Esophagus muscularis mucosa (tissue), 4 donors: ENCODE measurements around the gene PFKFB3. TPM values are rescaled to one million over a fixed set of nuclear protein-coding genes. Genes with fewer than 3 reads are reported as not detected.

Experiments used
- DNase-seq: peaks from one replicate; pipeline ENCODE4 v3.0.0-alpha.2; 2017; ENCODE audit errors: extremely low spot score
- H3K27ac ChIP-seq, 4 donors: fragments of 200-600 bp; sonication (generic); replicated peaks in 1 of 4; 1 replicate in 3 of 4; 2 replicates in 1 of 4; pipeline ENCODE4 v1.5.1; 2016 to 2019; ENCODE audit warnings: mild to moderate bottlenecking in 1 of 4
- H3K27me3 ChIP-seq, 4 donors: fragments of 200-600 bp; sonication (generic); one replicate each; pipeline versions ENCODE4 v1.5.1 to v1.6.0; 2016 to 2019
- H3K36me3 ChIP-seq, 4 donors: fragments of 200-600 bp; sonication (generic); one replicate each; pipeline ENCODE4 v1.5.1; 2016 to 2019
- H3K4me1 ChIP-seq, 4 donors: fragments of 200-600 bp; sonication (generic); one replicate each; pipeline ENCODE4 v1.5.1; 2016 to 2019
- H3K4me3 ChIP-seq, 4 donors: fragments of 200-600 bp; sonication (generic); 1 replicate in 2 of 4; 2 replicates in 2 of 4; pipeline ENCODE4 v1.5.1; 2016 to 2019; ENCODE audit warnings: mild to moderate bottlenecking in 4 of 4, moderate library complexity in 1 of 4
- H3K9me3 ChIP-seq, 4 donors: fragments of 200-600 bp; sonication (generic); 1 replicate in 3 of 4; 2 replicates in 1 of 4; pipeline ENCODE4 v1.5.1; 2016 to 2019
- EP300 ChIP-seq: sonication (generic); formaldehyde crosslinking; IDR thresholded peaks from one replicate; pipeline ENCODE4 v1.6.1; 2017; ENCODE audit warnings: antibody characterized with exemption
- POLR2A ChIP-seq: fragments of 450-650 bp; IDR thresholded peaks from one replicate; pipeline ENCODE4 v1.6.1; 2017; ENCODE audit warnings: antibody characterized with exemption, moderate library complexity, mild to moderate bottlenecking, low read depth
- POLR2AphosphoS5 ChIP-seq, 2 donors: sonication (generic); formaldehyde crosslinking; IDR thresholded peaks; one replicate each; pipeline ENCODE4 v1.6.1; 2017; ENCODE audit warnings: antibody characterized with exemption in 2 of 2
- WGBS: methylation state at CpG from one replicate; pipeline ENCODE4 v1.1.5; 2018; 5-methylcytosine and 5-hydroxymethylcytosine counted together
- intact Hi-C: fragments of 100-400 bp; cut with DNase I; formaldehyde crosslinking; loops from one replicate; pipeline ENCODE4 v1.15.1; 2023
- total RNA-seq, 4 donors: library from RNA; depleted of rRNA; stranded (reverse); fragments of >200 nt; gene quantifications; one replicate each; pipeline versions ENCODE4 v1.1.0 to v1.2.1, GENCODE V29; 2016
- TF ChIP-seq, protein P1 (sequence below), 3 experiments: fragments of 200-600 bp in 2 of 3; fragments of 450-650 bp in 1 of 3; sonication (generic) in 2 of 3; IDR thresholded peaks; one replicate each; pipeline ENCODE4 v1.5.1; 2017 to 2019; ENCODE audit warnings: antibody characterized with exemption in 3 of 3, mild to moderate bottlenecking in 2 of 3, moderate library complexity in 1 of 3

Gene PFKFB3
- total RNA-seq, 4 donors from 2014 or later = 22.4 to 49.1 (median 37.9) TPM

DNA sequence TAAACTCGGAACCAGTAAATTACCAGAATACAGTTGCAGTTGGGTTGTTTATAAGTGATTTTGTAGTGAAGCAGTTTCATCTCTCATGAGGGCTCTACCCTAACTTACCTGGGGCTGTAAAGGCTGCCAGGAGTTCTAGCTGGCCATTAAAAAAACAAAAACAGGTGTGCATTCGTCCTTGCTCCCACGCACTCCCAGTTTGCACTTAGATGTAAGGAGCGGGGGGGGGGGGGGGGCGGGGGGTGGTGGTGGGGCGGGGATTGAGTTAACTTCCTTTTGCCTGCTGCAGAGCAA is 2.3 kb upstream of the PFKFB3 start:
- no peaks in the 10 kb centered on the region for H3K27me3 ChIP-seq
- DNase-seq = no peak
- intact Hi-C loops = loop anchor here (5.0 kb wide), 1 partner anchor 113 kb away; the partner anchor contains the start of gene RBM17
- H3K4me3 ChIP-seq = peak overlapping the region; percentile 84 to 89 (median 86)
- no peaks in the 10 kb centered on the region for H3K9me3 ChIP-seq
- H3K27ac ChIP-seq = peak overlapping the region; percentile 94 to 99 (median 98)
- 14% methylated on average over 5 of the region's 6 CpGs for WGBS
- TF ChIP-seq POLR2A = no peak
- TF ChIP-seq, protein P1, sequence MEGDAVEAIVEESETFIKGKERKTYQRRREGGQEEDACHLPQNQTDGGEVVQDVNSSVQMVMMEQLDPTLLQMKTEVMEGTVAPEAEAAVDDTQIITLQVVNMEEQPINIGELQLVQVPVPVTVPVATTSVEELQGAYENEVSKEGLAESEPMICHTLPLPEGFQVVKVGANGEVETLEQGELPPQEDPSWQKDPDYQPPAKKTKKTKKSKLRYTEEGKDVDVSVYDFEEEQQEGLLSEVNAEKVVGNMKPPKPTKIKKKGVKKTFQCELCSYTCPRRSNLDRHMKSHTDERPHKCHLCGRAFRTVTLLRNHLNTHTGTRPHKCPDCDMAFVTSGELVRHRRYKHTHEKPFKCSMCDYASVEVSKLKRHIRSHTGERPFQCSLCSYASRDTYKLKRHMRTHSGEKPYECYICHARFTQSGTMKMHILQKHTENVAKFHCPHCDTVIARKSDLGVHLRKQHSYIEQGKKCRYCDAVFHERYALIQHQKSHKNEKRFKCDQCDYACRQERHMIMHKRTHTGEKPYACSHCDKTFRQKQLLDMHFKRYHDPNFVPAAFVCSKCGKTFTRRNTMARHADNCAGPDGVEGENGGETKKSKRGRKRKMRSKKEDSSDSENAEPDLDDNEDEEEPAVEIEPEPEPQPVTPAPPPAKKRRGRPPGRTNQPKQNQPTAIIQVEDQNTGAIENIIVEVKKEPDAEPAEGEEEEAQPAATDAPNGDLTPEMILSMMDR (IDR thresholded peaks at IDR 0.05) = no peak
- TF ChIP-seq EP300 = no peak
- TF ChIP-seq POLR2AphosphoS5 (IDR thresholded peaks at IDR 0.05) = no peak
- peaks cover 45 to 84% (median 81%) of the 10 kb centered on the region in 4 donors for H3K4me1 ChIP-seq
- no peaks in the 10 kb centered on the region for H3K36me3 ChIP-seq

DNA sequence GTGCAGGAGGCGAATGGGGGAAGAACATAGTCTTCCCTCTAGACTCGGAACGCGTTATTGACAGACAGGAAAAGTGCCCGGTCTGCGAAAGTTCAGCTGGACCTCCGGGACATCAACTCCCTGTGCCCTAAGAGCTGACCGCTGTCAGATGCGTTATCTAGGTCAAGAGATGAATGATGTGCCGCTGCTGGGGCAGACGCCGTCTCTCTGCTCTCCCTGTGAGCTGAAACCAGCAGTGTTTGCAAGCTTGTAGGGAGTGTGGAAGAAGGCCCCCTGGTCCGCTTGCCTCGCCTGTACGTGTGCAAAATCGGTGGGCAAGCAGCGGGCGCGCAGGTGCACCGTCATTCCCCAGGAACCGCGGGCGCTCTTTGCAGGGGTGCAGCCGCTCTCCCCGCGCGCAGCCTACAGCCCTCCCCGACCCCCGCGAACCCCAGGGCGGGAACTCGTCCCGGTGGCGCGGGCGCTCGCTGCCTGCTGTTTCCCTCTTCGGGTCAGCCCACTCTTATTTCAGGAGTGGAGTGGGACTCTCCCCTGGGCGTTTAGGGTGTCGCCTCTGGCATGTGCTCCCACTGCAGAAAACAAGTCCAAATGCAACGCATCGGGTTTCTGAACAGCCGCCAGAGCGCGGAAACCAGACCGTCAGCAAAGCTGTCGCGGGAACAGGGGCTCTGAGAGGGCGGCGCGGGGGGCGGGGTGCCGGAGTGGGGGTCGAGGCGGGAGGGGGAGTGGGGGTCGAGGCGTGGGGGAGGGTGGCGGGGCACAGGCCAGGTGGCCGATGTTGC is 1.8 kb upstream of the PFKFB3 start:
- Histone ChIP-seq H3K27me3 (no peaks in the 10 kb centered on the region), H3K4me1 (peaks cover 44 to 80% (median 79%) of the 10 kb centered on the region in 4 donors), H3K36me3 (no peaks in the 10 kb centered on the region), H3K9me3 (no peaks in the 10 kb centered on the region), H3K4me3 (peak overlapping the region; percentile 84 to 89 (median 86)), H3K27ac (peak overlapping the region; percentile 94 to 99 (median 98))
- WGBS = 3% methylated on average over 5 of the region's 59 CpGs
- TF ChIP-seq, protein P1 (IDR thresholded peaks at IDR 0.05) = no peak
- peak in 1 of 2 donors; percentile 38 for TF ChIP-seq POLR2AphosphoS5 (IDR thresholded peaks at IDR 0.05)
- no peak for TF ChIP-seq EP300
- intact Hi-C loops = loop anchor here (5.0 kb wide), 1 partner anchor 114 kb away; the partner anchor contains the start of gene RBM17
- no peak for DNase-seq

DNA sequence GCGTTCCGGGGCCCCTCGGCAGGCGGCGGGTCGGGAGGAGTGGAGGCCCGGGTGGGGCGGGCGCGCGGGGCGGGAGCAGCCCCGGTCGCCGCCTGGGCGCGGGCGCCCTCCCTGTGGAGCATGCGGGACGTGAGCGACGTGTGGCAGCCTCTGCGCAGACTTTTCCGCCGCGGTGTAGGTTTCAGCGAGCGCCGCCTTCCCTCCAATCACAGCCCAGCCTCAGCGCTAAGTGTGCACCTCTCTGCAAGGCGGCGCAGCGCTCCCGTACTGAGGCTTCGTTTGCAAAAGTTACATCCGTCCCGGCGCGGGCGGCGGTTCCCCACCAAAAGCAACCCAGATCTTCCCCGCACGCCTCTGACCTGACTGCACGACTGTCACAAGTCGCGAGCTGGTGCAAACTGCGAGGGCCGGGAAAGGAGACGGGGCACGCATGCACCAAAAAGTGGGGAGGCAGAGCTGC is 1.2 kb upstream of the PFKFB3 start:
- no peaks in the 10 kb centered on the region for H3K27me3 ChIP-seq
- TF ChIP-seq EP300 (no peak), POLR2AphosphoS5 (IDR thresholded peaks at IDR 0.05) (peak; percentile 58)
- TF ChIP-seq, protein P1 (IDR thresholded peaks at IDR 0.05) = peak in 2 of 3 experiments; percentile 22 to 23
- intact Hi-C loops = loop anchor here (5.0 kb wide), 1 partner anchor 114 kb away; the partner anchor contains the start of gene RBM17
- H3K36me3 ChIP-seq = no peaks in the 10 kb centered on the region
- peak overlapping the region; percentile 84 to 89 (median 86) for H3K4me3 ChIP-seq
- H3K27ac ChIP-seq = peak overlapping the region; percentile 94 to 99 (median 98)
- DNase-seq = no peak
- WGBS = under 1% methylated on average over 40 of the region's 50 CpGs
- no peaks in the 10 kb centered on the region for H3K9me3 ChIP-seq
- H3K4me1 ChIP-seq = peaks cover 38 to 74% (median 73%) of the 10 kb centered on the region in 4 donors

DNA sequence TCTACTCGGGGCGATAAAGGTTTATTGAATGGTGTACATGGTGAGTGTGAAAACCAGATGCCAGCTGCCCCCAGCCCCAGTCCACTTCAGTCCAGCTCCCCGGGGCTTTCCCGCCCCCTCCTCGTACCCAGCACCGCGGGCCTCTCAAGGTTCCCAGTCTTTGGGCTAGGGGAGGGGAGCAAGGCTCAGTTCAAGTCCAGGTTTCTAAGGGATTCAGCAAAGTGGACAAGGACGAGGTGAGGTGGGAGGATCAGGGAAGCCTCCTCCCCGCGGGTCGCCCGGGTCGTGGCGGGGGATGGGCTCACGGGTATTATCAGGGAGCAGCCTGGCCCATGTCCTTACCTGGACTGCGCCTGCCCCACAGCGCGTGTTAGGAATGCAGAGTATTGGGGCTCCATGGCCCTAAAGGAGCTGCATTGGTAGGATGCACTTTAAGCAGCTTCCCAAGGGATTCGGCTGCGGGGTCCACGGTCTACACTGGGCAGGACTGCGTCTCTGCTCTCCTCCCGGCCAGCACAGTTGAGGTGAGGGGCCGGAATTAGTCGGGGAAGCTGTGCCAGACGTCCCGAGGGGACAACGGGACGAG is 541 bp upstream of the PFKFB3 start:
- no peaks in the 10 kb centered on the region for H3K27me3 ChIP-seq
- no peaks in the 10 kb centered on the region for H3K36me3 ChIP-seq
- H3K9me3 ChIP-seq = no peaks in the 10 kb centered on the region
- peaks cover 38 to 68% (median 67%) of the 10 kb centered on the region in 4 donors for H3K4me1 ChIP-seq
- TF ChIP-seq POLR2A (no peak), EP300 (no peak), POLR2AphosphoS5 (IDR thresholded peaks at IDR 0.05) (no peak)
- TF ChIP-seq, protein P1 (IDR thresholded peaks at IDR 0.05) = no peak
- DNase-seq = no peak
- peak overlapping the region; percentile 84 to 89 (median 86) for H3K4me3 ChIP-seq
- intact Hi-C loops = loop anchor here (2.0 to 5.0 kb wide), 5 partner anchors 39 to 199 kb away; partner anchors contain the start of gene RBM17
- 2% methylated on average over 21 of the region's 29 CpGs for WGBS
- peak overlapping the region; percentile 94 to 99 (median 98) for H3K27ac ChIP-seq
